Thymus (tissue), 11 donors: ENCODE results near the gene FAM186B. TPM values are rescaled to one million over a fixed set of nuclear protein-coding genes. Genes with fewer than 3 reads are reported as not detected.
"Not testable (repeated sequence)": the region's sequence is repeated elsewhere in the genome, so short reads cannot be mapped to it uniquely, and the experiment has no call there.

Source experiments
- DNase-seq, 9 donors: peaks; one replicate each; pipeline ENCODE4 v3.0.0-alpha.2; 2013; ENCODE audit warnings: low spot score in 9 of 9, low read depth in 6 of 9, missing footprints in 1 of 9
- H3K27ac ChIP-seq, 2 donors: one replicate each; pipeline ENCODE4 v1.5.1; 2013; ENCODE audit warnings: control low read depth in 1 of 2, low read depth in 1 of 2, low read length in 1 of 2, mild to moderate bottlenecking in 1 of 2, moderate library complexity in 1 of 2
- H3K27me3 ChIP-seq, 2 donors: one replicate each; pipeline ENCODE4 v1.5.1; 2013; ENCODE audit warnings: low read length in 1 of 2; ENCODE audit not compliant: control insufficient read depth in 2 of 2, insufficient read depth in 1 of 2
- H3K36me3 ChIP-seq, 2 donors: one replicate each; pipeline ENCODE4 v1.5.1; 2013; ENCODE audit warnings: low read length in 1 of 2, mild to moderate bottlenecking in 1 of 2, moderate library complexity in 1 of 2; ENCODE audit not compliant: control insufficient read depth in 2 of 2, insufficient read depth in 2 of 2
- H3K4me1 ChIP-seq, 2 donors: one replicate each; pipeline ENCODE4 v1.5.1; 2013; ENCODE audit warnings: low read length in 2 of 2; ENCODE audit not compliant: control insufficient read depth in 2 of 2, insufficient read depth in 2 of 2
- H3K4me3 ChIP-seq, 2 donors: one replicate each; pipeline ENCODE4 v1.5.1; 2013; ENCODE audit warnings: low read length in 2 of 2, control low read depth in 1 of 2, mild to moderate bottlenecking in 1 of 2
- H3K9me3 ChIP-seq, 2 donors: one replicate each; pipeline ENCODE4 v1.5.1; 2013; ENCODE audit warnings: low read length in 1 of 2, mild to moderate bottlenecking in 1 of 2; ENCODE audit not compliant: control insufficient read depth in 2 of 2, insufficient read depth in 1 of 2
- WGBS: extraction: QIAGEN DNeasy Blood & Tissue Kit; methylation state at CpG from one replicate; pipeline ENCODE4 v1.1.7; 2013; 5-methylcytosine and 5-hydroxymethylcytosine counted together
- polyA plus RNA-seq: library from polyadenylated mRNA; stranded (reverse); fragments of 200-250 nt; gene quantifications from one replicate; pipeline ENCODE4 v1.2.3, GENCODE V29; 2013
- total RNA-seq: library from RNA; stranded (reverse); fragments of 120-200 nt; gene quantifications from one replicate; pipeline ENCODE4 v1.2.4, GENCODE V29; 2013
- donor health status: healthy.

FAM186B gene
- total and polyA plus RNA-seq, 2 donors = 0.09 TPM

GRCh38 chr12:49618576-49618975 lies 13.1 kb upstream of the FAM186B start:
- peaks cover 12 to 22% of the 10 kb centered on the region in 2 donors for H3K4me1 ChIP-seq
- no peak for DNase-seq
- 96% methylated on average over 1 of the region's 1 CpG for WGBS
- H3K9me3 ChIP-seq = peaks cover 0 to 5% of the 10 kb centered on the region in 2 donors
- H3K36me3 ChIP-seq = no peaks in the 10 kb centered on the region
- no peak overlapping the region for H3K27ac ChIP-seq
- peaks cover 2 to 47% of the 10 kb centered on the region in 2 donors for H3K27me3 ChIP-seq
- no peak overlapping the region for H3K4me3 ChIP-seq

DNA sequence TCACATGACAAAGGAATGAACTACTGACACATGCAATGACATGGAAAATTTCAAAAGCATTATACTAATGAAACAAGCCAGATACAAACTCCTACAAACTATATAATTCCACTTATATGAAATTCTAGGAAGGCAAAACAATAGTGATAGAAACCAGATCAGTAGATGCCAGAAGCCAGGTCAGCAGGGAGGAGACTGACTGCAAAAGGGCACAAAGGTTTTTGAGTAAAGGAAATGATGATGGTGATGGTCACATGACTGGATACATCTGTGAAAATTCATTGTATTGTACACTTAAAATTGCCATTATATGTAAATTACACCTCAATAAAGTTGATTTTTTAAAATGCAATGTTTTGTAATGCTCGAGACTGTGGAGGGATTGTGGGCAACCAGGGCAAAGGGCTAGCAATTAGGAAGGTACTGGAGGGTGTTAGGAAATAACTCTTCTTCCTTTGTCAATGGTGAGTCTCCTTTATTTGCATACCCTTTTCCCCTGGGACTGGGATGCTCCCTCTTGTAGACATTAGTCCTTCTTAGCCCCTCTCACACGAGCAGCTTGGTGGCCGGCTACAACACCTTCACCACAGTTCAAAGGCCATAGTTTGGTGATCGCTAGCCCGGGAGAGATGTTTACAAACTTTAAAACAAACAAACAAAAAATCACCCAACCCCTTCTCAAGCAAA lies 11.2 kb upstream of the FAM186B start:
- 74% methylated on average over 5 of the region's 5 CpGs for WGBS
- H3K4me1 ChIP-seq = peaks cover 2 to 8% of the 10 kb centered on the region in 2 donors
- no peak for DNase-seq
- H3K4me3 ChIP-seq = no peak overlapping the region
- peaks cover 2 to 44% of the 10 kb centered on the region in 2 donors for H3K27me3 ChIP-seq
- no peak overlapping the region for H3K27ac ChIP-seq
- H3K9me3 ChIP-seq = peaks cover 0 to 4% of the 10 kb centered on the region in 2 donors
- H3K36me3 ChIP-seq = no peaks in the 10 kb centered on the region

- no peak overlapping the region for H3K4me3 ChIP-seq
- no peaks in the 10 kb centered on the region for H3K4me1 ChIP-seq
- H3K27ac ChIP-seq = no peak overlapping the region
- no peaks in the 10 kb centered on the region for H3K36me3 ChIP-seq
- 98% methylated on average over 7 of the region's 7 CpGs for WGBS
- peaks cover 0 to 5% of the 10 kb centered on the region in 2 donors for H3K9me3 ChIP-seq
- DNase-seq = no peak
- peaks cover 0 to 34% of the 10 kb centered on the region in 2 donors for H3K27me3 ChIP-seq
Measured at GRCh38 chr12:49615725-49616124, 10.3 kb upstream of the FAM186B start.

GRCh38 chr12:49612210-49612609 lies 6.8 kb upstream of the FAM186B start:
- Histone ChIP-seq H3K4me1 (no peaks in the 10 kb centered on the region), H3K27ac (no peak overlapping the region), H3K36me3 (no peaks in the 10 kb centered on the region), H3K4me3 (no peak overlapping the region), H3K27me3 (peaks cover 0 to 8% of the 10 kb centered on the region in 2 donors), H3K9me3 (peaks cover 0 to 8% of the 10 kb centered on the region in 2 donors)
- no peak for DNase-seq

GRCh38 chr12:49610785-49611184 lies 5.3 kb upstream of the FAM186B start:
- 98% methylated on average over 4 of the region's 4 CpGs for WGBS
- not testable (repeated sequence) for H3K27ac ChIP-seq, H3K36me3 ChIP-seq, DNase-seq, H3K4me3 ChIP-seq, H3K9me3 ChIP-seq, H3K4me1 ChIP-seq, H3K27me3 ChIP-seq

DNA sequence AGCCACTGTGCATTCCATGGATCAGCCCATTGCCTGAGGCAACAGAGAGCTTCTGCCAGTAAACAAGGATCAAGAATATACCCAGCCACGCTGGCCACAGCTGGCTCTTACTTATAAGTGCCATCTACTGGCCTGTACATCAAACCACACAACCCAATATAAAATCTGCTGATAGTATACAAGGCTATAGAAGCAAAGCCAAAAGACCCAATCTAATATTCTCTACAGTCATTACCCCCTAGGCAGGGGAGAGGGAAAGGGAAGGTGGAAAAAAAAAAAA lies 4.4 kb upstream of the FAM186B start:
- Histone ChIP-seq H3K27ac (no peak overlapping the region), H3K4me1 (peaks cover 0 to 7% of the 10 kb centered on the region in 2 donors), H3K27me3 (no peaks in the 10 kb centered on the region), H3K9me3 (peaks cover 0 to 5% of the 10 kb centered on the region in 2 donors), H3K4me3 (no peak overlapping the region), H3K36me3 (no peaks in the 10 kb centered on the region)
- WGBS = 85% methylated on average over 1 of the region's 1 CpG
- no peak for DNase-seq

GRCh38 chr12:49609059-49609874 lies 3.8 kb upstream of the FAM186B start:
- no peak for DNase-seq
- no peak overlapping the region for H3K4me3 ChIP-seq
- no peaks in the 10 kb centered on the region for H3K27me3 ChIP-seq
- H3K36me3 ChIP-seq = no peaks in the 10 kb centered on the region
- peaks cover 0 to 5% of the 10 kb centered on the region in 2 donors for H3K9me3 ChIP-seq
- no peak overlapping the region for H3K27ac ChIP-seq
- H3K4me1 ChIP-seq = peaks cover 0 to 8% of the 10 kb centered on the region in 2 donors
- WGBS = 96% methylated on average over 2 of the region's 2 CpGs

- peaks cover 0 to 8% of the 10 kb centered on the region in 2 donors for H3K4me1 ChIP-seq
- WGBS = 31% methylated on average over 5 of the region's 5 CpGs
- no peak for DNase-seq
Measured at GRCh38 chr12:49604856-49605255, 583 bp downstream of the FAM186B start.

DNA sequence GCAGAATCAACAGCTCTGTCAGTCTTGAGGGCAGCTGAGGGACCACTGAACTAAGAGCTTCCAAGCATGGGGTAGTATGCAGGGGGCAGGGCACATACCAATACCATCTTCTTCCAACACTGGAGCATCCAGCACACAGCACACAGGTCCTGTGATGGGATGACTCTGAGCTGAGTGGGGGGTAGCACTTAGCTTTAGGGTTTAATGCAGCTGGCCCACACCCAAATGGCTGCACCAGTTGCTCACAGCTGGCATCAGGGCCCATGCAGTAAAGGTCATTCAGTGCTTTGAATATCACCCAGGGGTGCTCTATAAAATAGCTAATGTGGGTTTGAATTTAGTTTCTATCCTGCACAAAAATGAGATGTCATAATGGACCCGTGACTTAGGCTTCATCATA lies 1.7 kb downstream of the FAM186B start:
- Histone ChIP-seq H3K27ac (no peak overlapping the region), H3K9me3 (no peaks in the 10 kb centered on the region), H3K4me1 (peaks cover 0 to 8% of the 10 kb centered on the region in 2 donors), H3K27me3 (no peaks in the 10 kb centered on the region), H3K4me3 (no peak overlapping the region), H3K36me3 (no peaks in the 10 kb centered on the region)
- 85% methylated on average over 1 of the region's 1 CpG for WGBS
- DNase-seq = no peak

More at GRCh38 chr12:49604856-49605255, 583 bp downstream of the FAM186B start:
- no peaks in the 10 kb centered on the region for H3K27me3 ChIP-seq
- no peak overlapping the region for H3K27ac ChIP-seq
- peaks cover 0 to 3% of the 10 kb centered on the region in 2 donors for H3K9me3 ChIP-seq
- no peaks in the 10 kb centered on the region for H3K36me3 ChIP-seq
- no peak overlapping the region for H3K4me3 ChIP-seq
